DND-41 (cell line): ENCODE measurements around the gene MC5R.

Source experiments
- ATAC-seq: fragments of 200-7000 bp; cut with Tn5 transposase; 3 replicates; pipeline ENCODE4 v1.9.1; 2021; ENCODE audit warnings: low read depth; ENCODE audit not compliant: insufficient read depth
- DNase-seq: peaks from one replicate; pipeline ENCODE4 v3.0.0-alpha.2; 2020
- H2AFZ ChIP-seq: 2 replicates; pipeline ENCODE4 v1.6.0; 2012; ENCODE audit warnings: low read depth, low read length
- H3K27ac ChIP-seq: 2 replicates; pipeline ENCODE4 v1.5.1; 2012; ENCODE audit warnings: low read length, inconsistent platforms
- H3K27me3 ChIP-seq: fragments of 200-600 bp; sonication (generic); 2 replicates; pipeline ENCODE4 v1.6.0; 2012; ENCODE audit warnings: low read length, mild to moderate bottlenecking, inconsistent platforms; ENCODE audit not compliant: insufficient read depth, poor library complexity
- H3K36me3 ChIP-seq: 2 replicates; pipeline ENCODE4 v1.5.1; 2012; ENCODE audit warnings: low read length, inconsistent platforms; ENCODE audit not compliant: insufficient read depth
- H3K4me1 ChIP-seq: 2 replicates; pipeline ENCODE4 v1.5.1; 2012; ENCODE audit warnings: mild to moderate bottlenecking, low read length; ENCODE audit not compliant: insufficient read depth
- H3K4me2 ChIP-seq: 2 replicates; pipeline ENCODE4 v1.6.0; 2012; ENCODE audit warnings: mild to moderate bottlenecking, moderate library complexity, low read length, inconsistent platforms; ENCODE audit not compliant: insufficient read depth
- H3K4me3 ChIP-seq, 2 experiments: fragments of 200-600 bp in 1 of 2; shearing (Covaris generic) in 1 of 2; 2 replicates each; pipeline ENCODE4 v1.5.1; 2012 to 2016; ENCODE audit warnings: inconsistent platforms in 2 of 2, low read length in 2 of 2, mild to moderate bottlenecking in 2 of 2, low read depth in 1 of 2, moderate library complexity in 1 of 2
- H3K79me2 ChIP-seq: 2 replicates; pipeline ENCODE4 v1.6.0; 2012; ENCODE audit warnings: low read length, inconsistent platforms; ENCODE audit not compliant: insufficient read depth
- H3K9ac ChIP-seq: 2 replicates; pipeline ENCODE4 v1.6.0; 2012; ENCODE audit warnings: low read depth, mild to moderate bottlenecking, inconsistent platforms, low read length, moderate library complexity
- H3K9me3 ChIP-seq: 2 replicates; pipeline ENCODE4 v1.5.1; 2012; ENCODE audit warnings: low read length, moderate library complexity, mild to moderate bottlenecking, inconsistent platforms; ENCODE audit not compliant: insufficient read depth, severe bottlenecking
- H4K20me1 ChIP-seq: 2 replicates; pipeline ENCODE4 v1.6.0; 2012; ENCODE audit warnings: low read length; ENCODE audit not compliant: insufficient read depth
- CTCF ChIP-seq: IDR thresholded peaks from 2 replicates; pipeline ENCODE4 v1.5.1; 2012; ENCODE audit warnings: borderline replicate concordance, low read length, moderate library complexity, mild to moderate bottlenecking; ENCODE audit not compliant: poor library complexity, severe bottlenecking; ENCODE audit errors: extremely low read depth
- EZH2 ChIP-seq: IDR thresholded peaks from 3 replicates; pipeline ENCODE4 v1.6.1; 2012; ENCODE audit warnings: borderline replicate concordance, low read depth, mild to moderate bottlenecking, moderate library complexity, low read length, inconsistent platforms; ENCODE audit not compliant: severe bottlenecking

Gene MC5R

GRCh38 chr18:13872932-13873331 lies 49.0 kb downstream of the MC5R start:
- H3K27me3 ChIP-seq = no peaks in the 10 kb centered on the region

DNA sequence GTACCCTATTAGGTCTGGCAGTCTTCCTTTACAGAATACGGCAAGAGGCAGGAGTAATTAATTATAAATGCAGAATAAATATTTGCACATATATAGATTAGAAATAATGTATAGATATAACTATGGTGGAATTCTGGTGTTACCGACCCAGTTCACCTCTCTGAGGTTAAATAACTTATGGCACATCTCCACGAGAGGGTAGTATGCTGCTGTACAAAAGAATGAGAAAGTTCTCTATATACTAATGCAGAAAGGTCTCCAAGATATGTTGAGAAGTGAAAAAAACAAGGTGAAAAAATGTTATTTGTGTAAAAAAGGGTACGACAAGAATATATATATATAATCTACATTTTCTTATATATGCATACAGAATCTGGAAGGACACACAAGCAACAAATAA lies 50.6 kb downstream of the MC5R start:
- Histone ChIP-seq H3K4me1 (peaks cover 10% of the 10 kb centered on the region), H2AFZ (no peak overlapping the region), H3K9me3 (no peaks in the 10 kb centered on the region), H3K4me2 (no peak overlapping the region), H4K20me1 (no peaks in the 10 kb centered on the region), H3K79me2 (no peaks in the 10 kb centered on the region), H3K9ac (no peak overlapping the region), H3K27ac (no peak overlapping the region), H3K36me3 (no peaks in the 10 kb centered on the region), H3K27me3 (no peaks in the 10 kb centered on the region), H3K4me3 (no peak overlapping the region)
- DNase-seq = no peak
- TF ChIP-seq CTCF = no peak
- TF ChIP-seq EZH2 = no peak
- no peak for ATAC-seq

More at GRCh38 chr18:13872932-13873331, 49.0 kb downstream of the MC5R start:
- Histone ChIP-seq H3K79me2 (no peaks in the 10 kb centered on the region), H3K4me3 (no peak overlapping the region), H3K4me1 (no peaks in the 10 kb centered on the region), H4K20me1 (no peaks in the 10 kb centered on the region), H2AFZ (no peak overlapping the region), H3K9ac (no peak overlapping the region), H3K27ac (no peak overlapping the region), H3K9me3 (no peaks in the 10 kb centered on the region), H3K4me2 (no peak overlapping the region), H3K36me3 (no peaks in the 10 kb centered on the region)
- TF ChIP-seq CTCF (no peak), EZH2 (no peak)
- no peak for ATAC-seq
- no peak for DNase-seq
